GM23338 (cell line): Measurements from ENCODE around the gene RIOX2. TPM values are rescaled to one million over a fixed set of nuclear protein-coding genes. Genes with fewer than 3 reads are reported as not detected.

Source experiments
- ATAC-seq: fragments of 200-7000 bp; cut with Tn5 transposase; 3 replicates; pipeline ENCODE4 v1.9.1; 2020
- DNase-seq: peaks from one replicate; pipeline ENCODE4 v3.0.0-alpha.2; 2015; ENCODE audit warnings: low spot score
- H2AFZ ChIP-seq: fragments of 200-600 bp; sonication (generic); 2 replicates; pipeline ENCODE4 v1.8.0; 2016; ENCODE audit warnings: antibody characterized with exemption, mild to moderate bottlenecking, moderate library complexity
- H3F3A ChIP-seq: fragments of 200-600 bp; sonication (generic); replicated peaks from 2 replicates; pipeline ENCODE4 v1.8.0; 2017; ENCODE audit warnings: antibody characterized with exemption, mixed run types, low read depth
- H3K27ac ChIP-seq: fragments of 200-600 bp; sonication (generic); 2 replicates; pipeline ENCODE4 v1.6.1; 2016; ENCODE audit warnings: low read depth
- H3K27me3 ChIP-seq: fragments of 200-600 bp; sonication (generic); 2 replicates; pipeline ENCODE4 v1.8.0; 2016; ENCODE audit warnings: mild to moderate bottlenecking, mixed run types, moderate library complexity; ENCODE audit not compliant: insufficient read depth
- H3K36me3 ChIP-seq: fragments of 200-600 bp; sonication (generic); 2 replicates; pipeline ENCODE4 v1.8.0; 2016; ENCODE audit warnings: mild to moderate bottlenecking; ENCODE audit not compliant: insufficient read depth
- H3K4me1 ChIP-seq: fragments of 200-600 bp; sonication (generic); 2 replicates; pipeline ENCODE4 v1.8.0; 2016; ENCODE audit warnings: mild to moderate bottlenecking, moderate library complexity; ENCODE audit not compliant: insufficient read depth
- H3K4me2 ChIP-seq: fragments of 200-600 bp; sonication (generic); 2 replicates; pipeline ENCODE4 v1.7.1; 2017; ENCODE audit warnings: mixed run types
- H3K4me3 ChIP-seq: fragments of 200-600 bp; sonication (generic); 2 replicates; pipeline ENCODE4 v1.6.1; 2016; ENCODE audit warnings: mixed run types
- H3K79me2 ChIP-seq: fragments of 200-600 bp; sonication (generic); replicated peaks from 2 replicates; pipeline ENCODE4 v1.8.0; 2017; ENCODE audit warnings: mild to moderate bottlenecking; ENCODE audit not compliant: insufficient read depth
- H3K9me2 ChIP-seq: fragments of 200-600 bp; sonication (generic); 2 replicates; pipeline ENCODE4 v1.8.0; 2017; ENCODE audit not compliant: insufficient read depth
- H4K20me1 ChIP-seq: fragments of 200-600 bp; sonication (generic); replicated peaks from 2 replicates; pipeline ENCODE4 v1.8.0; 2017; ENCODE audit warnings: mild to moderate bottlenecking; ENCODE audit not compliant: insufficient read depth
- H3K27ac Mint-ChIP-seq: 2 replicates; pipeline ENCODE4 v1.8.0; 2020; ENCODE audit warnings: inconsistent platforms, mild to moderate bottlenecking, moderate library complexity, mixed read lengths
- H3K27me3 Mint-ChIP-seq: 3 replicates; pipeline ENCODE4 v1.8.0; 2022; ENCODE audit warnings: low read depth, mild to moderate bottlenecking, moderate library complexity, mixed read lengths, inconsistent platforms; ENCODE audit not compliant: insufficient read depth, poor library complexity
- H3K36me3 Mint-ChIP-seq: 3 replicates; pipeline ENCODE4 v1.8.0; 2021; ENCODE audit warnings: low read depth, mild to moderate bottlenecking, inconsistent platforms, moderate library complexity, mixed read lengths
- H3K4me1 Mint-ChIP-seq: 3 replicates; pipeline ENCODE4 v1.8.0; 2020; ENCODE audit warnings: mild to moderate bottlenecking, inconsistent platforms, mixed read lengths
- H3K4me3 Mint-ChIP-seq: 3 replicates; pipeline ENCODE4 v1.8.0; 2021; ENCODE audit warnings: moderate library complexity, mild to moderate bottlenecking, inconsistent platforms, mixed read lengths
- H3K9me3 Mint-ChIP-seq: 3 replicates; pipeline ENCODE4 v1.8.0; 2020; ENCODE audit warnings: moderate library complexity, mild to moderate bottlenecking, inconsistent platforms, mixed read lengths
- CREB1 ChIP-seq: fragments of 250-450 bp; sonication (Bioruptor Pico); IDR thresholded peaks from 2 replicates; pipeline ENCODE4 v1.5.0; 2020; ENCODE audit warnings: low read depth, mild to moderate bottlenecking, moderate library complexity
- EZH2 ChIP-seq: fragments of 200-600 bp; sonication (generic); IDR thresholded peaks from one replicate; pipeline ENCODE4 v1.8.0; 2017; ENCODE audit warnings: antibody characterized with exemption, mild to moderate bottlenecking, low read depth; ENCODE audit not compliant: unreplicated experiment
- EZH2phosphoT487 ChIP-seq: fragments of 200-600 bp; sonication (generic); IDR thresholded peaks from one replicate; pipeline ENCODE4 v1.8.1; 2018; ENCODE audit warnings: antibody characterized with exemption; ENCODE audit not compliant: unreplicated experiment
- JUNB ChIP-seq: IDR thresholded peaks from one replicate; pipeline ENCODE4 v1.6.1; 2016; ENCODE audit warnings: antibody characterized with exemption; ENCODE audit not compliant: unreplicated experiment
- POLR2AphosphoS5 ChIP-seq: IDR thresholded peaks from 2 replicates; pipeline ENCODE4 v1.6.1; 2016; ENCODE audit warnings: antibody characterized with exemption, low read depth
- STAT1 ChIP-seq: IDR thresholded peaks from one replicate; pipeline ENCODE4 v1.6.1; 2016; ENCODE audit warnings: antibody characterized with exemption; ENCODE audit not compliant: unreplicated experiment
- ZNF114 ChIP-seq: fragments of 250-450 bp; sonication (Bioruptor Pico); IDR thresholded peaks from 2 replicates; pipeline ENCODE4 v1.5.0; 2020; ENCODE audit warnings: mild to moderate bottlenecking, moderate library complexity
- ZNF331 ChIP-seq: fragments of 250-450 bp; sonication (Bioruptor Pico); IDR thresholded peaks from 2 replicates; pipeline ENCODE4 v1.5.0; 2020; ENCODE audit warnings: low read depth, mild to moderate bottlenecking, moderate library complexity
- polyA plus RNA-seq: library from polyadenylated mRNA; unstranded; fragments of >200 nt; fragmentation: Nextera tagmentation; extraction: Ambion mirVana; gene quantifications from 2 replicates; pipeline ENCODE4 v1.2.1, GENCODE V29; 2016
- total RNA-seq: library from RNA; depleted of rRNA; stranded (reverse); fragments of >200 nt; shearing (Covaris generic); gene quantifications from 2 replicates; pipeline ENCODE4 v1.2.3, GENCODE V29; 2014
- TF ChIP-seq, protein P1 (sequence below), 2 experiments: fragments of 200-600 bp in 1 of 2; sonication (generic) in 1 of 2; conservative IDR thresholded peaks; 2 replicates each; pipeline versions ENCODE4 v1.5.1 to v1.6.1; 2016 to 2017; ENCODE audit warnings: antibody characterized with exemption in 2 of 2, low read depth in 2 of 2, mild to moderate bottlenecking in 2 of 2, moderate library complexity in 1 of 2
- TF ChIP-seq, protein P2 (sequence below): IDR thresholded peaks from one replicate; pipeline ENCODE4 v1.6.1; 2018; ENCODE audit warnings: antibody characterized with exemption; ENCODE audit not compliant: unreplicated experiment
- TF ChIP-seq, protein P3 (sequence below): IDR thresholded peaks from 2 replicates; pipeline ENCODE4 v1.6.1; 2016; ENCODE audit warnings: antibody characterized with exemption

Gene RIOX2
- total and polyA plus RNA-seq, 2 experiments from 2014 or later = 9.0 to 10.7 TPM

DNA sequence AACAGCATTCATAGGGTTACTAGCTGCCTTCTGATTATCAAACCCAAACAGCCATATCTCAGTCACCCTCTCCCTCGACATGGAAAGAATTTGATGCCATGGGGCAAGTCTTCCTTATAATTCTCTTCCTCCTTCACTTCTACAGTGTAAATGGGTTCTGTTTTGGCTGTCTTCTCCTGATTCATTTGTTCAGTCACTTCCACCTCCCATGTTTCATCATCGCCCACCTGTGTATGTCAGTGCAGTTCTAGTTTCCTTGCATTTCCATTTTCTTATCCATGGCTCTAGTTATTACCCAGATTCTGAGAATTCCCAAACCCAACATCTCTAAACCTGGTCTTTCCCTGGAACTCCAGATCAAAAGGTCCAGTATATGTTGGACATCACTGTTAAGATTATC, 41.0 kb downstream of the RIOX2 start (continued):
- TF ChIP-seq, protein P1, sequence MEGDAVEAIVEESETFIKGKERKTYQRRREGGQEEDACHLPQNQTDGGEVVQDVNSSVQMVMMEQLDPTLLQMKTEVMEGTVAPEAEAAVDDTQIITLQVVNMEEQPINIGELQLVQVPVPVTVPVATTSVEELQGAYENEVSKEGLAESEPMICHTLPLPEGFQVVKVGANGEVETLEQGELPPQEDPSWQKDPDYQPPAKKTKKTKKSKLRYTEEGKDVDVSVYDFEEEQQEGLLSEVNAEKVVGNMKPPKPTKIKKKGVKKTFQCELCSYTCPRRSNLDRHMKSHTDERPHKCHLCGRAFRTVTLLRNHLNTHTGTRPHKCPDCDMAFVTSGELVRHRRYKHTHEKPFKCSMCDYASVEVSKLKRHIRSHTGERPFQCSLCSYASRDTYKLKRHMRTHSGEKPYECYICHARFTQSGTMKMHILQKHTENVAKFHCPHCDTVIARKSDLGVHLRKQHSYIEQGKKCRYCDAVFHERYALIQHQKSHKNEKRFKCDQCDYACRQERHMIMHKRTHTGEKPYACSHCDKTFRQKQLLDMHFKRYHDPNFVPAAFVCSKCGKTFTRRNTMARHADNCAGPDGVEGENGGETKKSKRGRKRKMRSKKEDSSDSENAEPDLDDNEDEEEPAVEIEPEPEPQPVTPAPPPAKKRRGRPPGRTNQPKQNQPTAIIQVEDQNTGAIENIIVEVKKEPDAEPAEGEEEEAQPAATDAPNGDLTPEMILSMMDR (conservative IDR thresholded peaks at IDR 0.05; ENCODE audit: low read depth in 2 of 2) = no peak
- no peak for TF ChIP-seq JUNB

DNA sequence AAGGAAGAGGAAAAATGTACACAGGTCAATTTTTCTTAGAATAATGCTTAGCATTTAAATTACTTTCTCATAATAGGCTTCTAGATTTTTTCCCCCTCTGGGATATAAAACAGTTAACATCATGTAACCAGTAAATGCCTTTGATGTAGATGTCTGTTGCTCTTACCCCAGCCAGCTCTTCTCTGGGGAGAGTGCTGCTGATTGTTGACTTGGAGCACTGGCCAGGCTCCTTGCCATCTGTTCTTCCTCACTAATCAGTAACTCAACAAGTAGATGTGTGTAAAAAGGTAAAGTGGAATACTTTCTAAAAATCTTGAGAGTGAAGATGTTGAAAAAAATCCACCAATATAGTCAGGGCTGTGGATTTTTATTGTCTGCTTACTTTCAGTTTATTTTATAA, 42.2 kb downstream of the RIOX2 start:
- Histone ChIP-seq H3K27me3 (no peaks in the 10 kb centered on the region), H3F3A (no peaks in the 10 kb centered on the region), H3K36me3 (no peaks in the 10 kb centered on the region), H3K9me2 (no peaks in the 10 kb centered on the region), H3K4me2 (no peak overlapping the region), H3K4me3 (no peak overlapping the region), H2AFZ (no peak overlapping the region), H3K4me1 (no peaks in the 10 kb centered on the region), H3K27ac (no peak overlapping the region), H4K20me1 (no peaks in the 10 kb centered on the region), H3K79me2 (no peaks in the 10 kb centered on the region)
- H3K4me3 Mint-ChIP-seq = no peak overlapping the region
- H3K4me1 Mint-ChIP-seq = no peaks in the 10 kb centered on the region
- no peak overlapping the region for H3K27ac Mint-ChIP-seq
- ATAC-seq (no peak), DNase-seq (no peak)
- H3K36me3 Mint-ChIP-seq = 0 out of 3 replicates have a peak, but pooled peaks cover 3% of the 10 kb centered on the region
- no peaks in the 10 kb centered on the region for H3K9me3 Mint-ChIP-seq
- TF ChIP-seq, protein P2, sequence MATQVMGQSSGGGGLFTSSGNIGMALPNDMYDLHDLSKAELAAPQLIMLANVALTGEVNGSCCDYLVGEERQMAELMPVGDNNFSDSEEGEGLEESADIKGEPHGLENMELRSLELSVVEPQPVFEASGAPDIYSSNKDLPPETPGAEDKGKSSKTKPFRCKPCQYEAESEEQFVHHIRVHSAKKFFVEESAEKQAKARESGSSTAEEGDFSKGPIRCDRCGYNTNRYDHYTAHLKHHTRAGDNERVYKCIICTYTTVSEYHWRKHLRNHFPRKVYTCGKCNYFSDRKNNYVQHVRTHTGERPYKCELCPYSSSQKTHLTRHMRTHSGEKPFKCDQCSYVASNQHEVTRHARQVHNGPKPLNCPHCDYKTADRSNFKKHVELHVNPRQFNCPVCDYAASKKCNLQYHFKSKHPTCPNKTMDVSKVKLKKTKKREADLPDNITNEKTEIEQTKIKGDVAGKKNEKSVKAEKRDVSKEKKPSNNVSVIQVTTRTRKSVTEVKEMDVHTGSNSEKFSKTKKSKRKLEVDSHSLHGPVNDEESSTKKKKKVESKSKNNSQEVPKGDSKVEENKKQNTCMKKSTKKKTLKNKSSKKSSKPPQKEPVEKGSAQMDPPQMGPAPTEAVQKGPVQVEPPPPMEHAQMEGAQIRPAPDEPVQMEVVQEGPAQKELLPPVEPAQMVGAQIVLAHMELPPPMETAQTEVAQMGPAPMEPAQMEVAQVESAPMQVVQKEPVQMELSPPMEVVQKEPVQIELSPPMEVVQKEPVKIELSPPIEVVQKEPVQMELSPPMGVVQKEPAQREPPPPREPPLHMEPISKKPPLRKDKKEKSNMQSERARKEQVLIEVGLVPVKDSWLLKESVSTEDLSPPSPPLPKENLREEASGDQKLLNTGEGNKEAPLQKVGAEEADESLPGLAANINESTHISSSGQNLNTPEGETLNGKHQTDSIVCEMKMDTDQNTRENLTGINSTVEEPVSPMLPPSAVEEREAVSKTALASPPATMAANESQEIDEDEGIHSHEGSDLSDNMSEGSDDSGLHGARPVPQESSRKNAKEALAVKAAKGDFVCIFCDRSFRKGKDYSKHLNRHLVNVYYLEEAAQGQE = no peak
- TF ChIP-seq ZNF114 (CRISPR knock-in tag) (no peak), CREB1 (CRISPR knock-in tag) (no peak), EZH2 (no peak)
- TF ChIP-seq, protein P3, sequence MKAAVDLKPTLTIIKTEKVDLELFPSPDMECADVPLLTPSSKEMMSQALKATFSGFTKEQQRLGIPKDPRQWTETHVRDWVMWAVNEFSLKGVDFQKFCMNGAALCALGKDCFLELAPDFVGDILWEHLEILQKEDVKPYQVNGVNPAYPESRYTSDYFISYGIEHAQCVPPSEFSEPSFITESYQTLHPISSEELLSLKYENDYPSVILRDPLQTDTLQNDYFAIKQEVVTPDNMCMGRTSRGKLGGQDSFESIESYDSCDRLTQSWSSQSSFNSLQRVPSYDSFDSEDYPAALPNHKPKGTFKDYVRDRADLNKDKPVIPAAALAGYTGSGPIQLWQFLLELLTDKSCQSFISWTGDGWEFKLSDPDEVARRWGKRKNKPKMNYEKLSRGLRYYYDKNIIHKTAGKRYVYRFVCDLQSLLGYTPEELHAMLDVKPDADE = no peak
- no peaks in the 10 kb centered on the region for H3K27me3 Mint-ChIP-seq

DNA sequence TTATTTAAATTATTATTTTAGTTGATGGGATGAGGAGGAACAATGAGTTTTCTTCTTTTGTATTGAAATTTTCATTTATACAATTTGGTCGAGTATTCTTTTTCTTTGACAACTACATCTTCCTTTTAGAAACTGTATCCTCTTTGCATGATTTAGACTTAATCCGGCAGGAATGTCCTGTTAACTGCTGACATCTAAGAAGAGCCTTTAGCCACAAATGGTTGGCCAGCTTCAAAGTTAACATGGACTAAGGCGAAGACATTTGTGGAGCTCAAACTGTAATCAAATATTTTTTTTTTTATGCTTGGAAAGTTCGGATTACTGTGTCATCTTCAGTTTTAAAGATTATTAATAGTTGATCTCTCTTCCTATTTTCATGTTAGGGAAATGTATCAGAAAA, 43.2 kb downstream of the RIOX2 start:
- Mint-ChIP-seq H3K36me3 (0 out of 3 replicates have a peak, but pooled peaks cover 3% of the 10 kb centered on the region), H3K9me3 (no peaks in the 10 kb centered on the region), H3K27me3 (no peaks in the 10 kb centered on the region), H3K27ac (no peak overlapping the region), H3K4me1 (no peaks in the 10 kb centered on the region), H3K4me3 (no peak overlapping the region)
- Histone ChIP-seq H3K79me2 (no peaks in the 10 kb centered on the region), H3K36me3 (no peaks in the 10 kb centered on the region), H3F3A (no peaks in the 10 kb centered on the region), H3K27me3 (no peaks in the 10 kb centered on the region), H4K20me1 (no peaks in the 10 kb centered on the region), H3K4me1 (no peaks in the 10 kb centered on the region), H3K27ac (no peak overlapping the region), H3K4me3 (no peak overlapping the region), H2AFZ (no peak overlapping the region), H3K9me2 (no peaks in the 10 kb centered on the region), H3K4me2 (no peak overlapping the region)
- ATAC-seq = no peak
- DNase-seq = no peak
- TF ChIP-seq, protein P3 = no peak
- TF ChIP-seq EZH2phosphoT487 (no peak), ZNF331 (CRISPR knock-in tag) (no peak), STAT1 (no peak), JUNB (no peak), POLR2AphosphoS5 (no peak)
